ENCODE measurements around the gene STX11.

The STX11 gene

GRCh38 chr6:144219056-144219685 is 68.9 kb downstream of the STX11 start:
- TF ChIP-seq CTCF (IDR thresholded peaks at IDR 0.05; ENCODE audit: insufficient read depth, low read length) (peak; percentile 20), GABPA (IDR thresholded peaks at IDR 0.05; ENCODE audit: low read depth) (no peak), REST (IDR thresholded peaks at IDR 0.05; ENCODE audit: insufficient replicate concordance, low read depth) (no peak), POLR2AphosphoS5 (IDR thresholded peaks at IDR 0.05; ENCODE audit: low read depth) (no peak), SPI1 (IDR thresholded peaks at IDR 0.05; ENCODE audit: borderline replicate concordance, low read depth) (no peak)
- peak; percentile 33 to 34 for DNase-seq (ENCODE audit: low read depth in 1 of 2, low spot score in 1 of 2)

GRCh38 chr6:144220031-144220790 is 69.9 kb downstream of the STX11 start:
- Histone ChIP-seq H3K4me3 (replicated peaks; ENCODE audit: insufficient read depth, low read length) (no peak overlapping the region), H3K27me3 (ENCODE audit: insufficient read depth, poor library complexity, severe bottlenecking) (no peaks in the 10 kb centered on the region), H3K27ac (replicated peaks) (no peak overlapping the region)
- no peak for DNase-seq (ENCODE audit: low read depth in 1 of 2, low spot score in 1 of 2)
- no peak for TF ChIP-seq GABPA (IDR thresholded peaks at IDR 0.05; ENCODE audit: low read depth)
- TF ChIP-seq SPI1 (IDR thresholded peaks at IDR 0.05; ENCODE audit: borderline replicate concordance, low read depth), result no peak
- no peak for TF ChIP-seq POLR2AphosphoS5 (IDR thresholded peaks at IDR 0.05; ENCODE audit: low read depth)
- no peak for TF ChIP-seq CTCF (IDR thresholded peaks at IDR 0.05; ENCODE audit: insufficient read depth, low read length)
- TF ChIP-seq REST (IDR thresholded peaks at IDR 0.05; ENCODE audit: insufficient replicate concordance, low read depth), result no peak

More at GRCh38 chr6:144219056-144219685, 68.9 kb downstream of the STX11 start:
- H3K4me3 ChIP-seq (replicated peaks; ENCODE audit: insufficient read depth, low read length), result no peak overlapping the region
- no peak overlapping the region for H3K27ac ChIP-seq (replicated peaks)
- no peaks in the 10 kb centered on the region for H3K27me3 ChIP-seq (ENCODE audit: insufficient read depth, poor library complexity, severe bottlenecking)

GRCh38 chr6:144223686-144224085 is 73.4 kb downstream of the STX11 start:
- Histone ChIP-seq H3K27ac (replicated peaks) (no peak overlapping the region), H3K4me3 (replicated peaks; ENCODE audit: insufficient read depth, low read length) (no peak overlapping the region), H3K27me3 (ENCODE audit: insufficient read depth, poor library complexity, severe bottlenecking) (no peaks in the 10 kb centered on the region)
- TF ChIP-seq GABPA (IDR thresholded peaks at IDR 0.05; ENCODE audit: low read depth) (no peak), POLR2AphosphoS5 (IDR thresholded peaks at IDR 0.05; ENCODE audit: low read depth) (no peak), CTCF (IDR thresholded peaks at IDR 0.05; ENCODE audit: insufficient read depth, low read length) (no peak), REST (IDR thresholded peaks at IDR 0.05; ENCODE audit: insufficient replicate concordance, low read depth) (no peak), SPI1 (IDR thresholded peaks at IDR 0.05; ENCODE audit: borderline replicate concordance, low read depth) (no peak)
- no peak for DNase-seq (ENCODE audit: low read depth in 1 of 2, low spot score in 1 of 2)

All from HL-60 (cell line).